NT2/D1 (cell line): ENCODE data around the gene RPS6KC1.

Experiments
- YY1 ChIP-seq: IDR thresholded peaks from 2 replicates; pipeline ENCODE4 v1.6.1; 2011; ENCODE audit not compliant: insufficient read length, insufficient read depth
- ZNF274 ChIP-seq: IDR thresholded peaks from 2 replicates; pipeline ENCODE4 v1.6.1; 2011; ENCODE audit warnings: mild to moderate bottlenecking, low read depth, low read length

GRCh38 chr1:213067352-213067751 lies 16.3 kb downstream of the RPS6KC1 start:
- no peak for TF ChIP-seq YY1
- no peak for TF ChIP-seq ZNF274
